Measurements from ENCODE around the gene TLR8.

DNA sequence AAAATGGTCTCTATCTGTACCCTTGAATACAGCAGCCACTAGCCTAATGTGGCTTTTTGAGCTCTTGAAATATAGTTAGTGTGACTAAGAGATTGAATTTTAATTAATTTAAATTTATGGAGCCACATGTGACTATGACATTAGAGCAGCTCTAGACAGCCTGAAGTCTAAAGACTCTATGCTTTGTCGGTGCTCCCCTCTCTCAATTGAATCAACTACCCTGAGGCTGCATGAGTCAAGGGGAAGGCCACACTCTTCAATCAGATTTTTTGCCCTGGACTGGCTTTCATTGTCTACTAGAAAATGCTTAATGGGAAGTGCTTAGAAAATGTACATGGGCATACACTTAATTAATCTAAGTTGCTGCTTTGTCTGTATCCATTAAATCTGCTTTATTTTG, 27.9 kb upstream of the TLR8 start:
- no peak for TF ChIP-seq CEBPB (IDR thresholded peaks at IDR 0.05)
- TF ChIP-seq HOXB5 (CRISPR knock-in tag; IDR thresholded peaks at IDR 0.05), result no peak
- no peak for TF ChIP-seq SREBF2 (IDR thresholded peaks at IDR 0.05)
- no peak for TF ChIP-seq RAD21 (conservative IDR thresholded peaks at IDR 0.05 in 1 of 2, IDR thresholded peaks at IDR 0.05 in 1 of 2)
- TF ChIP-seq, protein P1, sequence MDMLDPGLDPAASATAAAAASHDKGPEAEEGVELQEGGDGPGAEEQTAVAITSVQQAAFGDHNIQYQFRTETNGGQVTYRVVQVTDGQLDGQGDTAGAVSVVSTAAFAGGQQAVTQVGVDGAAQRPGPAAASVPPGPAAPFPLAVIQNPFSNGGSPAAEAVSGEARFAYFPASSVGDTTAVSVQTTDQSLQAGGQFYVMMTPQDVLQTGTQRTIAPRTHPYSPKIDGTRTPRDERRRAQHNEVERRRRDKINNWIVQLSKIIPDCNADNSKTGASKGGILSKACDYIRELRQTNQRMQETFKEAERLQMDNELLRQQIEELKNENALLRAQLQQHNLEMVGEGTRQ (IDR thresholded peaks at IDR 0.05), result no peak
- no peak for TF ChIP-seq POLR2AphosphoS2 (conservative IDR thresholded peaks at IDR 0.05; ENCODE audit: low read length)
- TF ChIP-seq, protein P2, sequence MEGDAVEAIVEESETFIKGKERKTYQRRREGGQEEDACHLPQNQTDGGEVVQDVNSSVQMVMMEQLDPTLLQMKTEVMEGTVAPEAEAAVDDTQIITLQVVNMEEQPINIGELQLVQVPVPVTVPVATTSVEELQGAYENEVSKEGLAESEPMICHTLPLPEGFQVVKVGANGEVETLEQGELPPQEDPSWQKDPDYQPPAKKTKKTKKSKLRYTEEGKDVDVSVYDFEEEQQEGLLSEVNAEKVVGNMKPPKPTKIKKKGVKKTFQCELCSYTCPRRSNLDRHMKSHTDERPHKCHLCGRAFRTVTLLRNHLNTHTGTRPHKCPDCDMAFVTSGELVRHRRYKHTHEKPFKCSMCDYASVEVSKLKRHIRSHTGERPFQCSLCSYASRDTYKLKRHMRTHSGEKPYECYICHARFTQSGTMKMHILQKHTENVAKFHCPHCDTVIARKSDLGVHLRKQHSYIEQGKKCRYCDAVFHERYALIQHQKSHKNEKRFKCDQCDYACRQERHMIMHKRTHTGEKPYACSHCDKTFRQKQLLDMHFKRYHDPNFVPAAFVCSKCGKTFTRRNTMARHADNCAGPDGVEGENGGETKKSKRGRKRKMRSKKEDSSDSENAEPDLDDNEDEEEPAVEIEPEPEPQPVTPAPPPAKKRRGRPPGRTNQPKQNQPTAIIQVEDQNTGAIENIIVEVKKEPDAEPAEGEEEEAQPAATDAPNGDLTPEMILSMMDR (IDR thresholded peaks at IDR 0.05), result no peak

Data from A549 (cell line).